NCI-H1105 (cell line): Measurements from ENCODE around the gene MRPL49.

ENCODE experiments used
- DNase-seq: peaks from one replicate; lab custom pipeline; 2025; lab: John Stamatoyannopoulos, UW

MRPL49 gene

DNA sequence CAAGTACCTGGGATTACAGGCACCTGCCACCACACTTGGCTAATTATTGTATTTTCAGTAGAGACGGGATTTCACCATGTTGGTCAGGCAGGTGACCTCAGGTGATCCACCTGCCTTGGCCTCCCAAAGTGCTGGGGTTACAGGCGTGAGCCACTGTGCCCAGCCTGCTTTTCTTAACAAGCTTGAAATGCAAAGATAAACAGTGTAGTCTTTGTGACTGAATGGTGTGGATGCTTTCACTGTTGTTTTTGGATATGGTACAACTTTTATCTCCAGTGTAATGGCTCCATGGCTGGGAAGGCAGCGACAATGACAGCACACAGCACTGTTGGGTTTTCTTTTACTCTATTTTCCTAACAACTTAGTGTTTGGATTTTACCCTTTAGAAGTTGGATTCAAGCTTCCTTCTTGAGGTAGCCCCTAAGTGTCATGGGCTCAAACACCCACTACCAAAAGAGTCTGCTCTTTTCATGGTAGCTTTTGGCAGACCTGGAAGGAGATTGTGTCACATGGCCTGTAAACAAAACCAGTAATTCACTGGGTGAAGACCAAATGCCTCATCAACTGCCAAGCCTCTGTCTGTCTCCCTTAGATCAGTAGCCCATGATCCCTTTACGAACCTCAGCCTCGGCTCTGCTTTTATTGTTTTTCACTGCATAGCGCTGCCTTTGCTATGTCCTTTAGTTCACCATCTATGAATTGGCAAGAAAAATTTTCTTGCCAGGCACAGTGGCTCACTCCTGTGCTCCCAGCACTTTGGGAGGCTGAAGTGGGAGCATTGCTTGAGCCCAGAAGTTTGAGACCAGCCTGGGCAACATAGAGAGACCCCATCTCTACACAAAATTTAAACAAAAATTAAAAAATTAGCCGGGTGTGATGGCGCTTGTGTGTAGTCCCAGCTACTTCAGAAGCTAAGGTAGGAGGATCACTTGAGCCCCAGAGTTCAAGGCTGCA is 19.7 kb upstream of the MRPL49 start:
- DNase-seq = no peak

DNA sequence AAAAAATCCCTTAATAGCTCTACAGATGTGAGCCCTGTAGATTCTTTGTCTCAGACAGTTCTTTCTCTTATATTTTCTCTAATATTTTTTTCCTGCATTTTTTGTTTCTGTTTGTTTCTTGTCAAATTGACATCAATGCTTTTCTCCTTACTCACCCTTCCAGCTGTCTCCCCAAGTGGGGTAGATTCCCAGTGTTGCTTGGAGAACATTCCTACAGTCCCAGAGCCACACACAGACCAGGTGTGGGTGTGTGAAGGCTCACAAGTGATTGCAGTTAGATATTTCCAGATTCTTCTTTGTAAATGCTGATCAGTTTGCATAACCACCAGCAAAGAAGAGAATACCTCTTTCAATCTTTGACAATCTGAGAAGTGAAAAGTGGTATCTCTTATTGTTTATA is 18.6 kb upstream of the MRPL49 start:
- no peak for DNase-seq

DNA sequence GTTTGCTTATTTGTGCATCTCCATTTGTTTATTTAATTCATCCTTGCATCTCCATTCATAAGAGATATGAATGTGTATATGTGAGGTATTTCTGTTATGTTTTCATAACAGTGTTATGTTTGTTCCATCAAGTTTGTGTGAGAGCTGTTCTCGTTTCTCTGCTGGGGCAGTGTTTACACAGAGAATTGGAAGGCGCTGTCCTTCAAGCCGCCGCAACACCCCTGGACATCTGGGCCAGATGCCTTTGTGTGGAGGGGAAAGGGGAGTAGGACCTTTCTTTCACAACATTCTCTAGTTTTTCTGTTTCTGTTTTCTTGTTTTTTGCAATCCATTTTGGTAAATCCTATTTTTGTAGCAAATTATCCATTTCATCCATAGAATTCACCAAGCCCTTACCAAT is 17.5 kb upstream of the MRPL49 start:
- DNase-seq = no peak

DNA sequence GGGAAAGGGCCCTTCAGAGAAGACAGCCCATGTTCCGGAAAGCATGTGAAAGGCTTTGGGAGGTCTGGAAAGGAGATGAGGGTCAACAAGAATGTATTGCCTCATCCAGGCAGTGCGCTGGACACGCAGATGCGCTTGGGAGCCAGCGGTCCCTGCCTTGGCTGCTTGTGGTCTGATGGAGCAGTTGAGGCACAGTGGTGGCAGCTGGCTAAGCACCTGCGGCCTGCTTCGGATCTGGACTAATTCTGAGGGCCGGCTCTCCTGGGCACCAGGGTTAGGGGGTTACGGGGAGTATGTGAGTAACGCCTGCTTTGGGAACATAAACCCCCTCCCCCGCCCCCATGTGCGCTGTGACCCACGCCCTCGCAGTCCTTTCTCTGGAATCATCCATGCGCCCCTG is 15.0 kb upstream of the MRPL49 start:
- no peak for DNase-seq

DNA sequence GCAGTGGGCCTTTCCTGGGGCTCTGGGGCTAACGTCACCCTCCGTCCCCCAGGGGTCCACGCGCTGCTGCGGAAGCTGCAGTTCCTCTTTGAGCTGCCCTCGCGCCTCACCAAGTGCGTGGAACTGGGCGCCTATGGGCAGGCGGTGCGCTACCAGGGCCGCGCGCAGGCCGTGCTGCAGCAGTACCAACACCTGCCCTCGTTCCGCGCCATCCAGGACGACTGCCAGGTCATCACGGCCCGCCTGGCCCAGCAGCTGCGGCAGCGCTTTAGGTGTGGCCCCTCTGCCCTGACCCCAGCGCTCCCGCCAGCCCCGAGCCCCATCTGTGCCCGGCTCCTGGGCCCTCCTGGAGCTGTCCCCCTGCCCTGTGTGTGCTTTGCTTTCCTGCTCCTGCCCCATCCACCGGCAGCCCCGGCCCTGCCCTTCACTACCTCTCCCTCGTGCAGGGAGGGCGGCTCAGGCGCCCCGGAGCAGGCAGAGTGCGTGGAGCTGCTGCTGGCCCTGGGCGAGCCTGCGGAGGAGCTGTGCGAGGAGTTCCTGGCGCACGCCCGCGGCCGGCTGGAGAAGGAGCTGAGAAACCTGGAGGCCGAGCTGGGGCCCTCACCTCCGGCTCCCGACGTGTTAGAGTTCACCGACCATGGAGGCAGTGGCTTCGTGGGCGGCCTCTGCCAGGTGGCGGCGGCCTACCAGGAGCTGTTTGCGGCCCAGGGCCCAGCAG is 14.2 kb upstream of the MRPL49 start:
- DNase-seq = no peak

GRCh38 chr11:65108469-65109123 is 13.5 kb upstream of the MRPL49 start:
- no peak for DNase-seq

GRCh38 chr11:65109231-65110198 is 12.6 kb upstream of the MRPL49 start:
- no peak for DNase-seq

GRCh38 chr11:65110354-65110861 is 11.7 kb upstream of the MRPL49 start:
- peak; percentile 77 for DNase-seq

- no peak for DNase-seq
Measured at GRCh38 chr11:65111159-65111743, 10.9 kb upstream of the MRPL49 start.

DNA sequence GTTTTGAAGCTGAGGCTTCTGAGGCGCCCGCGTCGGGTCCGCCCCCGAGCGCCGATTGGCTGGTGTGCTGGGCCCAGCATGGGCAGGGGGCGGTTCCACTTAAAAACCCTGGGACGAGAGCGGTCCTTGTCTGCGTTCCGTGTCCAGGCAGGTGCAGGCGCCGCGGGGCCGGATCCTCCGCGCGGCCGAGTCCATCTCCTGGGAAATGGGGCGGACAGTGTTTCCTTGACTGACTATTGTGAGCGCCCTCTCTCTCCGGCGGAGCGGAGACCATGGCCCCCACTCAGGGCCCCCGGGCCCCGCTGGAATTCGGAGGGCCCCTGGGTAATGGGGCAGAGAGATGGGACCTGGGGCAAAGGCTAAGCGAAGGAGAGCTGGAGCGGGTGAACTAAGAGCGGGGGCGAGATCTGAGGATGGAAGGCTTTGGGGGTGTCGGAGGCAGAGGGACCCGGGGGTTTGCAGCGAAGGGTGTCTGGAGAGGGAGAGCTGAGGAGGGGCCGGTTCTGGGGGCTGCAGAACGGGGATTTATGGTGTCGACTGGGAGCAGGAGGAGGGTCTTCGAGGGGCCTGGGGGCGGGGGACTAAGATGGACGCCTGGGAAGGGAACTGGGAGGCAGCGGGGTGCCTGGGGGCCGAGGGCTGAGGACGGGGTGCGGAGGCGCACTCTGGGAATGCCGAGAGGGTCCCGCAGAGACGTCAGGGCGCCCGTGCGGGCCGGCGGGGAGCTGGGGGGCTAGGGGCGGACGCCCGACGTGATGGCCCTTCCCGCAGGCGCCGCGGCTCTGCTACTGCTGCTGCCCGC is 10.2 kb upstream of the MRPL49 start, which contains the start of gene TM7SF2:
TM7SF2 (plus strand) TSS at position 129 of the 802 bp plus-strand sequence; CDS start at position 273, 144 bp downstream.
- peak; percentile 98 for DNase-seq

DNA sequence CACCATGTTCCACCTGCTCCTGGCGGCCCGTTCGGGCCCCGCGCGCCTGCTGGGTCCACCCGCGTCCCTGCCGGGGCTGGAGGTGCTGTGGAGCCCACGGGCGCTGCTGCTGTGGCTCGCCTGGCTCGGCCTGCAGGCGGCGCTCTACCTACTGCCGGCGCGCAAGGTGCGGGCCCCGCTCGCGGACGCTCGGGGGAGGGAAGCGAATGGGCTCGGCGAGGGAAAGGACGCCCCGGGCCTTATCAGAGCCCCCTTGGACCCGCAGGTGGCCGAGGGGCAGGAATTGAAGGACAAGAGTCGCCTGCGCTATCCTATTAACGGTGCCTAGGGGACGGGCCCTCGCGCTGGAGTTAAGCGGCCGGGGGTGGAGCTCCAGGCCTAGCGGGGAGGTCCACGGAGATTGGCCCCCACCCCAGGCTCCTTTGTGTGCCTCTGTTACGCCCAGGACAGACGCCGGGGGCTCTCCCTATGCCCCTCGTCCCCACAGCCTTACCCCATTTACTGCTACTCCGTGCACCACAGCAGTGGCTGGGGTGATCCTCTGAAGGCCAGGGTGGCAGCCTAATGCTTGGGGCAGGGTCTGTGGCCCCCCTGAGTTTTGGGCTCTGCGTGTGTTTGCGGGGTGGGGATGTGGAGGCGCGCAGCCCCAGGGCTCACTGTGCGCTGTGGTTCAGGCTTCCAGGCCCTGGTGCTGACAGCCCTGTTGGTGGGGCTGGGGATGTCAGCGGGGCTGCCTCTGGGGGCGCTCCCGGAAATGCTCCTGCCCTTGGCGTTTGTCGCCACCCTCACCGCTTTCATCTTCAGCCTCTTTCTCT is 9.4 kb upstream of the MRPL49 start:
- DNase-seq = peak; percentile 30

- no peak for DNase-seq
Measured at GRCh38 chr11:65113361-65113756, 8.8 kb upstream of the MRPL49 start.

- no peak for DNase-seq
Measured at GRCh38 chr11:65113839-65114238, 8.3 kb upstream of the MRPL49 start.

DNA sequence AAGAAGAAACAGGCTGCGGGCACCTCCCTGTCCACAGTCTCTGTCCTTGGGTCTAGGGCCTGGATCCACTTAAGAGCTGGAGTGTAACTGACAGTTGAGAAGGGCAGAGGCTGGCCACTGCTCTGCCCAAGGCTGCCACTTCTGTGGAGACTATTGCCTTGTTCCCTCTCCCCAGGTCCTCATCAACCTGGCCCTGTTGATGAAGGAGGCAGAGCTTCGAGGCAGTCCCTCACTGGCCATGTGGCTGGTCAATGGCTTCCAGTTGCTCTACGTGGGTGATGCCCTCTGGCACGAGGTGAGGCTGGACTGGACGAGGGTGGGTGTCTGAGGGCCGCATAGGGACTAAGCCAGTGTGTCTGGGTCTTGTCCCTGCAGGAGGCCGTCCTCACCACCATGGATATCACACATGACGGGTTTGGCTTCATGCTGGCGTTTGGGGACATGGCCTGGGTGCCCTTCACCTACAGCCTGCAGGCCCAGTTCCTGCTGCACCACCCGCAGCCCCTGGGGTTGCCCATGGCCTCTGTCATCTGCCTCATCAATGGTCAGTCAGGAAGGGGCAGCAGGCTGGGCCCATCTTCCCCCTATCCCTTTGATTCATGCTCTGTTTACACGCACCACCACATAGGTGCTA is 7.5 kb upstream of the MRPL49 start:
- no peak for DNase-seq

DNA sequence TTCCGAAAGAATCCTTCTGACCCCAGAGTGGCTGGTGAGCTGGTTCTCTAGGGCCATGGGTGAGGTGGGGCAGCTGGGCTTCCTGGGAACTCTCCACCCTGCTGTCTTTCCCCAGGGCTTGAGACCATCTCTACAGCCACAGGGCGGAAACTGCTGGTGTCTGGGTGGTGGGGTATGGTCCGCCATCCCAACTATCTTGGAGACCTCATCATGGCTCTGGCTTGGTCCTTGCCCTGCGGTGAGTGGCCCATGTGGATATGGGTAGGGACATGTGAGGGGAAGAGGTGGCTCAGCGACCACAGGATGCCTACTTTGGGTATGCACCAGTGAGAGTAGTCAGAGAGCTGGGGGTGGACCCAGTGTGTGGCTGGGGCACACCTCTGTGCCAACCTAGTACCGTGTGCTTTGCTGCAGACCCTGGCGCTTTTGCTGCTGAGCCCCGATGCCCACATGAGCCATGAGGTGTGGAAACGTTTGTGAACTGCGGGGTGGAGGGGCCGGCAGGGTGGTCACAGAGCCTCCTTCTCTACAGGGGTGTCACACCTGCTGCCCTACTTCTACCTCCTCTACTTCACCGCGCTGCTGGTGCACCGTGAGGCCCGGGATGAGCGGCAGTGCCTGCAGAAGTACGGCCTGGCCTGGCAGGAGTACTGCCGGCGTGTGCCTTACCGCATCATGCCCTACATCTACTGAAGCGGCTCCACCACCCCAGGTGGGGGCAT is 6.6 kb upstream of the MRPL49 start:
- no peak for DNase-seq

DNA sequence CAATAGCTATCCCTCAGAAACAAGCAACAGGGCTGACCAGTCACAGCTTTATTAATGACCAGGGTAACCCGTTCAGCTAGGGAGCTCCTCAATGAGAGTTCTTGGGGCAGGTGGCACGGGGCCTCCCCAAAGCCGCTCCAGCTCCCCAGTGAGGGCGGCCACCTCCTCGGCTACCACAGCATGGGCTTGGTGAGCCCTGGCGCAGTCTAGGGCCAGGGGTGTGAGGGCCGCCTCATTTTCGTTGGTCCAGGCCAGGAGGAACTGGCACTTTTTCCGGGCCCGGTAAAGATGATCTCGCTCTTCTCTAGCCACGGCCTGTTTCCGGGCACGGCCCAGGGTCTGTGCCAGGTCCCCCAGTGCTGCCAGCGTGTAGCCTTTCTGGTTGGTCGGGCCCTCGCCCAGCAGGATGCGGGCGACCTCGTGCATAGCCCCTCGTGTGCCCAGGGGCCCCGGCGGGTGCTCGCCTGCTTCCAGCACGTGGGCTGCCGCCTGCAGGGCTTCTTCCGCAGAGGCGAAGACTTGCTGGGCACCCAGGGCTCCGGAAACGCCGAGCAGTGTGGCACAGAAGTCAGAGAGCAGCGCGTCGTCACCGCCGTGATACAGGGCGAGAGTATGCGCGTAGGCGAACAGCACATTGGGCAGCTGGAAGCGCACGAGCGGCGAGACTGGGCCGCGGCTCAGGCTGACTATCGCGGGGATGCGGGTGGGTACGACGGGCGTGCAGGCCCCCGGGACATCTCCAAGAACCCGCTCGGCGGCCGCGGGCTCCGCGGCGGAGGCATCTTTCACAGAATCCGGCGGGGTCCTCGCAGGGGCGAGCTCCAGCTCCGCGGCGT is 5.5 kb upstream of the MRPL49 start:
- peak; percentile 6 for DNase-seq
